H54 (cell line): Measurements from ENCODE around the gene ZNF683.
"Not testable (repeated sequence)": the region's sequence is repeated elsewhere in the genome, so short reads cannot be mapped to it uniquely, and the experiment has no call there.

ENCODE experiments used
- DNase-seq: peaks from one replicate; pipeline ENCODE4 v3.0.0; 2011; ENCODE audit warnings: low spot score, mixed read lengths; ENCODE audit not compliant: insufficient read length
- FAIRE-seq: peaks from 3 replicates; lab custom pipeline; 2011; peaks lifted over from hg19 to GRCh38; lab: Jason Lieb, UNC
- POLR2A ChIP-seq: IDR thresholded peaks from 2 replicates; pipeline ENCODE4 v1.6.1; 2011; ENCODE audit warnings: low read depth, mild to moderate bottlenecking, low read length

Gene ZNF683

GRCh38 chr1:26372611-26373010, at the start of gene ZNF683:
Gene ZNF683, minus strand, starts transcription at chr1:26372750. Its CDS starts 4,179 bp downstream, at chr1:26368571.
- FAIRE-seq, DNase-seq: not testable (repeated sequence)

GRCh38 chr1:26419494-26419893, 46.9 kb upstream of the ZNF683 start:
- no peak for FAIRE-seq
- DNase-seq, result no peak
- TF ChIP-seq POLR2A, result no peak

GRCh38 chr1:26418865-26419349, 46.4 kb upstream of the ZNF683 start:
- FAIRE-seq (no peak), DNase-seq (no peak)
- no peak for TF ChIP-seq POLR2A

- DNase-seq (peak; percentile 38), FAIRE-seq (peak; percentile 23)
- TF ChIP-seq POLR2A, result no peak
These were observed 44.7 kb upstream of the ZNF683 start for GRCh38 chr1:26417111-26417759.

- no peak for TF ChIP-seq POLR2A
- no peak for DNase-seq
- FAIRE-seq, result no peak
These were observed 40.5 kb upstream of the ZNF683 start for GRCh38 chr1:26413031-26413430.

GRCh38 chr1:26412180-26412840, 39.8 kb upstream of the ZNF683 start:
- DNase-seq, result no peak
- no peak for FAIRE-seq
- TF ChIP-seq POLR2A, result no peak

- no peak for TF ChIP-seq POLR2A
- no peak for FAIRE-seq
- DNase-seq, result no peak
These were observed 39.1 kb upstream of the ZNF683 start for GRCh38 chr1:26411624-26412074.

- no peak for TF ChIP-seq POLR2A
- FAIRE-seq (no peak), DNase-seq (no peak)
These were observed 38.4 kb upstream of the ZNF683 start, which contains the start of gene LIN28A for GRCh38 chr1:26410706-26411623. Gene LIN28A, plus strand, starts transcription at chr1:26410817. Its CDS starts 75 bp downstream, at chr1:26410892.

- no peak for FAIRE-seq
- TF ChIP-seq POLR2A, result no peak
These were observed 36.7 kb upstream of the ZNF683 start for GRCh38 chr1:26409191-26409807.

GRCh38 chr1:26408604-26409003, 36.1 kb upstream of the ZNF683 start:
- FAIRE-seq (no peak), DNase-seq (peak; percentile 33)
- no peak for TF ChIP-seq POLR2A

More at GRCh38 chr1:26409191-26409807, 36.7 kb upstream of the ZNF683 start:
- no peak for DNase-seq

GRCh38 chr1:26405281-26405915, 32.8 kb upstream of the ZNF683 start:
- DNase-seq (no peak), FAIRE-seq (no peak)
- no peak for TF ChIP-seq POLR2A

GRCh38 chr1:26404641-26405040, 32.1 kb upstream of the ZNF683 start:
- DNase-seq, result no peak
- no peak for TF ChIP-seq POLR2A
- FAIRE-seq, result no peak

- DNase-seq (no peak), FAIRE-seq (no peak)
- TF ChIP-seq POLR2A, result no peak
These were observed 31.1 kb upstream of the ZNF683 start for GRCh38 chr1:26403656-26404055.
